ENCODE measurements around the gene EVL. TPM values are rescaled to one million over a fixed set of nuclear protein-coding genes. Genes with fewer than 3 reads are reported as not detected.
A peak's percentile ranks its signal among the peaks of the same experiment; 100 is the strongest.

EVL gene
- total RNA-seq, 2 donors from 2014 or later: 41.5 to 42.0 TPM

- H3K9me3 ChIP-seq: no peaks in the 10 kb centered on the region
- no peaks in the 10 kb centered on the region for H3K36me3 ChIP-seq
- H3K27ac ChIP-seq: no peak overlapping the region
- no peak for DNase-seq (ENCODE audit: low spot score)
- H3K4me3 ChIP-seq: no peak overlapping the region
- TF ChIP-seq CTCF (IDR thresholded peaks at IDR 0.05): no peak
- H3K4me1 ChIP-seq: no peaks in the 10 kb centered on the region
- H3K27me3 ChIP-seq: no peaks in the 10 kb centered on the region
Observed at GRCh38 chr14:100051543-100051942, 13.7 kb upstream of the EVL start.

GRCh38 chr14:100052819-100053218, 12.4 kb upstream of the EVL start:
- H3K4me1 ChIP-seq: no peaks in the 10 kb centered on the region
- no peak for DNase-seq (ENCODE audit: low spot score)
- no peak for TF ChIP-seq CTCF (IDR thresholded peaks at IDR 0.05)
- no peaks in the 10 kb centered on the region for H3K9me3 ChIP-seq
- H3K4me3 ChIP-seq: no peak overlapping the region
- H3K27ac ChIP-seq: no peak overlapping the region
- H3K36me3 ChIP-seq: no peaks in the 10 kb centered on the region
- no peaks in the 10 kb centered on the region for H3K27me3 ChIP-seq

- no peaks in the 10 kb centered on the region for H3K27me3 ChIP-seq
- no peak for DNase-seq (ENCODE audit: low spot score)
- no peak overlapping the region for H3K4me3 ChIP-seq
- no peaks in the 10 kb centered on the region for H3K4me1 ChIP-seq
- H3K27ac ChIP-seq: no peak overlapping the region
- TF ChIP-seq CTCF (IDR thresholded peaks at IDR 0.05): no peak
- H3K9me3 ChIP-seq: no peaks in the 10 kb centered on the region
- H3K36me3 ChIP-seq: no peaks in the 10 kb centered on the region
Observed at GRCh38 chr14:100054316-100055075, 10.7 kb upstream of the EVL start.

- H3K9me3 ChIP-seq: no peaks in the 10 kb centered on the region
- peak overlapping the region in 1 of 2 donors; percentile 18 for H3K27ac ChIP-seq
- no peaks in the 10 kb centered on the region for H3K36me3 ChIP-seq
- H3K27me3 ChIP-seq: no peaks in the 10 kb centered on the region
- no peak for DNase-seq (ENCODE audit: low spot score)
- H3K4me3 ChIP-seq: no peak overlapping the region
- no peak for TF ChIP-seq CTCF (IDR thresholded peaks at IDR 0.05)
- H3K4me1 ChIP-seq: no peaks in the 10 kb centered on the region
Observed at GRCh38 chr14:100056431-100056830, 8.8 kb upstream of the EVL start.

GRCh38 chr14:100056964-100057795, 8.0 kb upstream of the EVL start:
- Histone ChIP-seq H3K4me3 (no peak overlapping the region), H3K4me1 (no peaks in the 10 kb centered on the region), H3K9me3 (no peaks in the 10 kb centered on the region), H3K27me3 (no peaks in the 10 kb centered on the region), H3K36me3 (no peaks in the 10 kb centered on the region), H3K27ac (peak overlapping the region; percentile 18 to 39)
- DNase-seq (ENCODE audit: low spot score): no peak
- TF ChIP-seq CTCF (IDR thresholded peaks at IDR 0.05): peak in 1 of 2 donors; percentile 53

All from right atrium auricular region (tissue), 2 donors.